Brain microvascular endothelial cell (primary cell): ENCODE data around the gene EMC8.

Experiments used
- DNase-seq: peaks from one replicate; pipeline ENCODE4 v3.0.0-alpha.2; 2020
- H3K27ac ChIP-seq: fragments of 250-450 bp; sonication (Bioruptor Pico); 2 replicates; pipeline ENCODE4 v1.5.1; 2020; ENCODE audit warnings: mild to moderate bottlenecking, moderate library complexity
- H3K27me3 ChIP-seq: fragments of 250-450 bp; sonication (Bioruptor Pico); replicated peaks from 2 replicates; pipeline ENCODE4 v1.5.1; 2020; ENCODE audit warnings: mild to moderate bottlenecking
- H3K36me3 ChIP-seq: fragments of 250-450 bp; sonication (Bioruptor Pico); replicated peaks from 2 replicates; pipeline ENCODE4 v1.5.1; 2020; ENCODE audit warnings: mild to moderate bottlenecking
- H3K4me3 ChIP-seq: 2 replicates; pipeline ENCODE4 v1.5.1; 2011; ENCODE audit warnings: low read depth, mild to moderate bottlenecking, control low read depth, low read length, moderate library complexity
- in situ Hi-C: cut with HindIII; loops from 2 replicates; pipeline ENCODE4 v1.10.0; 2017; ENCODE audit warnings: low sequenced_read_pairs, low pct_ligation_motif_present
- TF ChIP-seq, protein P1 (sequence below): IDR thresholded peaks from 2 replicates; pipeline ENCODE4 v1.5.1; 2011; ENCODE audit warnings: low read depth, mild to moderate bottlenecking, moderate library complexity, low read length, control low read depth, inconsistent platforms; ENCODE audit errors: missing control alignments

Gene EMC8

GRCh38 chr16:85782451-85782850 is 16.9 kb downstream of the EMC8 start:
- H3K4me3 ChIP-seq, result no peak overlapping the region
- H3K36me3 ChIP-seq, result peaks cover 47% of the 10 kb centered on the region
- no peaks in the 10 kb centered on the region for H3K27me3 ChIP-seq
- no peak overlapping the region for H3K27ac ChIP-seq
- TF ChIP-seq, protein P1, sequence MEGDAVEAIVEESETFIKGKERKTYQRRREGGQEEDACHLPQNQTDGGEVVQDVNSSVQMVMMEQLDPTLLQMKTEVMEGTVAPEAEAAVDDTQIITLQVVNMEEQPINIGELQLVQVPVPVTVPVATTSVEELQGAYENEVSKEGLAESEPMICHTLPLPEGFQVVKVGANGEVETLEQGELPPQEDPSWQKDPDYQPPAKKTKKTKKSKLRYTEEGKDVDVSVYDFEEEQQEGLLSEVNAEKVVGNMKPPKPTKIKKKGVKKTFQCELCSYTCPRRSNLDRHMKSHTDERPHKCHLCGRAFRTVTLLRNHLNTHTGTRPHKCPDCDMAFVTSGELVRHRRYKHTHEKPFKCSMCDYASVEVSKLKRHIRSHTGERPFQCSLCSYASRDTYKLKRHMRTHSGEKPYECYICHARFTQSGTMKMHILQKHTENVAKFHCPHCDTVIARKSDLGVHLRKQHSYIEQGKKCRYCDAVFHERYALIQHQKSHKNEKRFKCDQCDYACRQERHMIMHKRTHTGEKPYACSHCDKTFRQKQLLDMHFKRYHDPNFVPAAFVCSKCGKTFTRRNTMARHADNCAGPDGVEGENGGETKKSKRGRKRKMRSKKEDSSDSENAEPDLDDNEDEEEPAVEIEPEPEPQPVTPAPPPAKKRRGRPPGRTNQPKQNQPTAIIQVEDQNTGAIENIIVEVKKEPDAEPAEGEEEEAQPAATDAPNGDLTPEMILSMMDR, result no peak
- DNase-seq, result no peak
- in situ Hi-C loops, result no loop called here

DNA sequence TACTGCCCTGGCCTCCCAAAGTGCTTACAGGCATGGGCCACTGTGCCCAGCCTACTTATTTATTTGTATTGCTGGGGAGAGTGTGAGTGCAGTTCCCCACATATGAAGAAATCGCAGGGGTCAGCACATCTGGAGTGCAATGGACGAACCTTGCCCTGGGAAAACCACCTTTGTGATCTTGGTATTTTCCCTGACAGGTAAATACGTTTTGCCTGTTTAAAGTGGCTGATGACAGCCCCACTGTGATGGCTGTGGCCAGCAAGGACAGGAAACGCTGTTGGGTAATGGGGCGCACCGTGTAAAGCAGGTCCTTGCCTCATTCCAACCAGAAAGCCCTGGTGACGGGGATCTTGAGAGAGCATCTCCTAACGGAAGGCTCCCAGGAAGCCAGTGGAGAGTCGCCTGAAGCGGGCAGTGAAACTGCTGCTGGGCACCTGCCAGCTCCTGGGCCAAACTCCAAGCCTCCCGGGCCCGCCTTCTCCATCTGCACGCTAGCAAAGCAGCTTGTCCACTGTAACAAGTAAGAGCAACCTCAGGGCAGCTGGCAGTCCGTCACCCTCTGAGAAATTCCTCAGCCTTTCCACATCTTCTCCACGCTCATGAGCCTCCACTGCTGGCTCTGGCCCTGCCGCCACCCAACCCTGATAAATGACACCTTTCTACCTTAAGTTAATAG is 17.5 kb downstream of the EMC8 start:
- H3K27ac ChIP-seq, result no peak overlapping the region
- H3K27me3 ChIP-seq, result no peaks in the 10 kb centered on the region
- peaks cover 44% of the 10 kb centered on the region for H3K36me3 ChIP-seq
- in situ Hi-C loops, result no loop called here
- no peak overlapping the region for H3K4me3 ChIP-seq
- DNase-seq, result no peak
- TF ChIP-seq, protein P1, result no peak

DNA sequence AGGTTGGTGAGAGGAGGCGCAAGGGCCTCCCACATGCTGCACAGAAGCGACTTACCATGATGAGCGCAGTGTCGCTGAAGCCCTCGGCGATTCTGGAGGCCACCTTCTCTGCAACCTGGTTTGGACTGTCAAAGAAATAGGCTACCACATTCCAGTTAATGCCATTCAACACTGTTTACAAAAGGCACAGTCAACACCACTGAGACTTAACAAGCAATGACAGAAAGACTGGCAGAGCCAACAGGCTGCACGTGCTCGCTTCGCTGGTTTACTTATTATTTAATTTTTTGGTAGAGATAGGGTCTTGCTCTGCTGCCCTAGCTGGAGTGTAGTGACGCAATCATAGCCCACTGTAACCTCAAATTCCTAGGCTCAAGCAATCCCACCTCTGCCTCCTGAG is 18.2 kb downstream of the EMC8 start:
- Histone ChIP-seq H3K36me3 (peaks cover 41% of the 10 kb centered on the region), H3K27me3 (no peaks in the 10 kb centered on the region), H3K27ac (no peak overlapping the region), H3K4me3 (no peak overlapping the region)
- DNase-seq, result no peak
- in situ Hi-C loops, result no loop called here
- TF ChIP-seq, protein P1, result no peak

- H3K27ac ChIP-seq, result no peak overlapping the region
- DNase-seq, result no peak
- peaks cover 36% of the 10 kb centered on the region for H3K36me3 ChIP-seq
- TF ChIP-seq, protein P1, result no peak
- in situ Hi-C loops, result no loop called here
- no peak overlapping the region for H3K4me3 ChIP-seq
- no peaks in the 10 kb centered on the region for H3K27me3 ChIP-seq
Observed at GRCh38 chr16:85780281-85780680, 19.1 kb downstream of the EMC8 start.

GRCh38 chr16:85778873-85779272 is 20.5 kb downstream of the EMC8 start:
- H3K27me3 ChIP-seq, result no peaks in the 10 kb centered on the region
- no peak overlapping the region for H3K4me3 ChIP-seq
- no peak for DNase-seq
- TF ChIP-seq, protein P1, result no peak
- in situ Hi-C loops, result no loop called here
- no peak overlapping the region for H3K27ac ChIP-seq
- peaks cover 31% of the 10 kb centered on the region for H3K36me3 ChIP-seq

DNA sequence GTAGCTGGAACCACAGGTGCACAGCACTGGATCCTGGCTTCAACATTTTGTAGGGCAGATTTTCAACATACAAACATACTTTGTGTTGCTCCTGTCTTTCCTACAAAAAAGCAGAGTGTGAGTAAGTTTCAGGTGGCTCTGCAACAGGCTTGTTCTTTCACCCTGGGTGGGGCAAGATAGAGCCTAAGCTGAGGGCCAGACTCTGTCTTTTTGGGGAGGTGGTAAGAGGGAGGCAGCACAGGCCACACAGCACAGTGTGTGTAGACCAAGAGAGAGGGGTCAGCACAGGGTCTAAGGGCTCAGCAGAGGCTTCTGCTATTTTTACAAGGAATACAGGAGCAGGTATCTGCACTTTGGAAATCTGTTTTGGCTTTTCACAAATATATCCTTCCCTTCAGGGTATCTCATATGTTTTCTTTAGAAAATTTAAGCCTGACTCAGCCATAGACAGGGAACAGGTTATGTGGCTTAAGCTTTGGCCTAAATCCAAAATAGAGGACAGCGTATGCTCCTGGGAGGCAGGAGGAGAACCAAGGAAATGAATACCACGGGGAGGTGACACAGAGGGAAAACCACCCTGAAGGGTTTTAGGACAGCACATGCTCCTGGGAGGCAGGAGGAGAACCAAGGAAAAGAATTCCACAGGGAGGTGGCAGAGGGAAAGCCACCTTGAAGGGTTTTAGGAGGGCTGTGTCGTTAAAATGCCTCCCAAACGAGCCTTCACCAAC is 21.6 kb downstream of the EMC8 start:
- no peak for DNase-seq
- Histone ChIP-seq H3K27me3 (no peaks in the 10 kb centered on the region), H3K27ac (no peak overlapping the region), H3K36me3 (peaks cover 31% of the 10 kb centered on the region), H3K4me3 (no peak overlapping the region)
- in situ Hi-C loops, result no loop called here
- TF ChIP-seq, protein P1, result no peak
